Activated CD8-positive, alpha-beta memory T cell treated with anti-CD3 and anti-CD28 coated beads for 24 hours (primary cell): Measurements from ENCODE around the gene SLX9.

Experiments
- DNase-seq: peaks from one replicate; pipeline ENCODE4 v3.0.0-alpha.2; 2020

SLX9 gene

GRCh38 chr21:45009616-45010015 is 69.8 kb downstream of the SLX9 start:
- DNase-seq: no peak

- no peak for DNase-seq
Measured at GRCh38 chr21:45010096-45010495, 70.3 kb downstream of the SLX9 start.

DNA sequence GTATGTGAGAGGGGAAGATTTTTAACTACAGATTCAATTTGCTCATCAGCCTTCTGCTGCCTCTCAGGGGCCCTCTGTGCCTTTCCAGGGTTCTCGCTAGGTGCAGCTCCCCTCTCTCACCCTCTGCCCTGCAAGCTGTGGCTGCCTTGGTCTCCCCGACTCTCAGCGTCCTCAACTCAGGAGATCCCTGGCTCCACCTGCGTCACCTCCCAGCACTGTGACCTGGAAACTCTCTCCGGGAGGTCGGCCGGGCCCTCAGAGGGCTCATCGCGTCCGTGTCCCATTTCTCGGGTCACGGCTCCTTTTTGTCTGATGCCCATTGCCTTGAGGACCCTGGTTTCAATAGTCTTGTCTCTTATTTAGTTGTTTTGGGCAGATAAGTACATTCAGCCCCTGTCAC is 71.0 kb downstream of the SLX9 start:
- DNase-seq: no peak

DNA sequence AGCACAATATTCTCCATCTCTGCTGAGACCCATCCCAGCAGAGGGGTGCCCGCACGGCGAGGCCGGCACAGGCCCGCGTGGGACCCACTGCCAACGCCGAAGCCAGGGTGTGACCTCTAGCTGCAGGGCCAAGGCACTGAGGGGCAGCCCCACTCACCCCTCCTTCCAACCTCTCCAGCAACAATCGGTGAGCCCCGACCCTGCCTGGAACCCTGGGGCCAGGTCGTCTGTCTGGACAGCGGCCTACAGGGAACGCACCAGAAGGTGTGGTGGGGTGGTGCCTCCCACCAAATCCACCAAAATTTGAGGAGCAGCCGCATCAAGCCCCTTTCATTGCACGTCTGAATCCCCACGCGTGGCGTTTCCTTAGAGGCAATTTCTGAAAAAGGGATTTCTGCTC is 71.6 kb downstream of the SLX9 start:
- DNase-seq: no peak

- no peak for DNase-seq
Measured at GRCh38 chr21:45011911-45012661, 72.3 kb downstream of the SLX9 start.

GRCh38 chr21:45012662-45013259 is 72.9 kb downstream of the SLX9 start:
- DNase-seq: no peak

- no peak for DNase-seq
Measured at GRCh38 chr21:45013260-45013841, 73.5 kb downstream of the SLX9 start.

- DNase-seq: no peak
Measured at GRCh38 chr21:45014747-45015468, 75.1 kb downstream of the SLX9 start.

GRCh38 chr21:45015469-45015860 is 75.6 kb downstream of the SLX9 start:
- no peak for DNase-seq

DNA sequence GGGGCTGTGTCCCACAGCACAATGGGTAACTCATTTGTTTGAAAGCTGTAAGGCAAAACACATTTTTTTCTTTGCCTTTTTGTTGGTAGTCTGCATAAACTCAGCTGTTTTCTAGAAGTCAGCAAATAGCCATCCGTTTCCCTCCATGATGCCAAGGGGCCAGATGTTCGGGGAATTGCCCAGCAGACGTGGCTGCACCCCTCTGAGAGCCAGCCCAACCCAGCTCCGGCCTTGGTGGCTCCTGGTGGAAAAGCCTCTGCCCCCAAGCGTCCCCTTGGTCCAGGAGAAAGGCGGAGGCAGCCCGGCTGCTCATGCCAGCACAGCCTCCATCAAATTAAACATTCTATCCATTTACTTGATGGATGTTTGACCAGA is 76.2 kb downstream of the SLX9 start:
- no peak for DNase-seq

DNA sequence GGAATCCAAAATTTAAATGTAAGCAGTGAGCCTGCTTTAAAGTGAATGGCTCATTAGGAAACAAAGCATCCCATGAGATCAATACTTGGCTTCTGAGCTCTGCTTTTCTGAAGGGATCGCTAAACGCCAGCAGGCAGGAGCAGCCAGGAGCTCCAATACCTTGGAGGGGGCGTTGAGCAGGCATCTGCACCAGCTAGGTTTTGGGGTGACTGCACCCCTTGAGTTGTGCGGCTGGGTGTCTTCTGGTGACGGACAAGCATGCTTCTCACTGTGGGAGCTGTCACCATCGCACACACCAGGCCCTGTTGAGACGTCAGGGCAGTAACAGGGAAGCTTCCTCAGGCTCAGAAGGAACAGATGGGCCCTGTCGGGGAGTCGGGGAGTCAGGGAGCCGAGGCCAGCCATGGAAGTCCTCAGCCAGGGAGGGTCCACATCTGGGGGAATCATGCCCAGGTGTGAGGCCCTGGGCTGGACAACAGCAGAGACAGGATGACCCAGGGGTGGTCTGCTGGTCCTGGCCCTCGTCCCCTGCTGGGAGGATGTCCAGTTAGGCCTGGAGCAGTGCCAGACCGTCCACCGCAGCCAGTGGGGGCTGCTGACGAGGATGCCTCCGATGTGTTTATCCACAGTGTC is 76.7 kb downstream of the SLX9 start:
- DNase-seq: no peak

DNA sequence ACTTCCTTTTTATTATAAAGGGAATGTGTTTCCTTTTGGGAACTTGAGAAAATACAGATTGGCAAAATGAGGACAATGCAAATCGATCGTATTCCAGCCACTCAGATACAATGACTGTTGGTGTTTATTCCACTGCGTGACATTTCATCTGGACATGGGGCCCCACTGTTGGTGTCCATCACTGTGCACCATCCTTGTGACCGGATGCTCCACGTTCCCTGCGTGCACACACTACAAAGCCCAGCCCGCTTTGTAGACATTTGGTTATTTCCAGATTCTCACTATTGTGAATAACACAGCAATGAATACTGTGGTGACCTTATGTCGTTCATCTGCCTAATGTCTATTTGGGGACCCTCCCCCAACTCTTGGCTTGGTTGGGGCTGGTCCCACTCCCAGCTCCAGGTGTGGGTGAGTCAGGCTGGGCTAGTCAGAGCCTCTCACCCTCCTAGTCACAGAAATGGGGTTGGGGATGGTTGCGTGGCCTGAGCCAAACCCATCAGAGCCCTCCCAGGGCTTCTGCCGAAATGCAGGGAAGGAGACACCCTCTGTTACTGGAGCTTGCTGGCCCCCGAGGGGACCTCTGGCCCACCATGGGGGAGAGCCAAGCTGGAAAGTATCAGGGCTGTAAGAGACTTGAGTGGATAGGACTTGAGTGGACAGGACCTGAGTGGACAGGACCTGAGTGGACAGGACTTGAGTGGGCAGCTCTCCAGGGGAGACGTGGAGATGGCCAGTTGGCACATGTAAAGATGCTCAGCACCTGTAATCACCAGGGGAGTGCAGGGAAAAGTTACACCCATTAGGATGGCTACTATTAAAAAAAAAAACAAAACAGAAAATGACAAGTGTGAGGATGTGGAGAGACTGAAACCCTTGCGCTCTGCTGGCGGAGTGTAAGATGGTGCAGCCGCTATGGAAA is 77.5 kb downstream of the SLX9 start:
- no peak for DNase-seq

DNA sequence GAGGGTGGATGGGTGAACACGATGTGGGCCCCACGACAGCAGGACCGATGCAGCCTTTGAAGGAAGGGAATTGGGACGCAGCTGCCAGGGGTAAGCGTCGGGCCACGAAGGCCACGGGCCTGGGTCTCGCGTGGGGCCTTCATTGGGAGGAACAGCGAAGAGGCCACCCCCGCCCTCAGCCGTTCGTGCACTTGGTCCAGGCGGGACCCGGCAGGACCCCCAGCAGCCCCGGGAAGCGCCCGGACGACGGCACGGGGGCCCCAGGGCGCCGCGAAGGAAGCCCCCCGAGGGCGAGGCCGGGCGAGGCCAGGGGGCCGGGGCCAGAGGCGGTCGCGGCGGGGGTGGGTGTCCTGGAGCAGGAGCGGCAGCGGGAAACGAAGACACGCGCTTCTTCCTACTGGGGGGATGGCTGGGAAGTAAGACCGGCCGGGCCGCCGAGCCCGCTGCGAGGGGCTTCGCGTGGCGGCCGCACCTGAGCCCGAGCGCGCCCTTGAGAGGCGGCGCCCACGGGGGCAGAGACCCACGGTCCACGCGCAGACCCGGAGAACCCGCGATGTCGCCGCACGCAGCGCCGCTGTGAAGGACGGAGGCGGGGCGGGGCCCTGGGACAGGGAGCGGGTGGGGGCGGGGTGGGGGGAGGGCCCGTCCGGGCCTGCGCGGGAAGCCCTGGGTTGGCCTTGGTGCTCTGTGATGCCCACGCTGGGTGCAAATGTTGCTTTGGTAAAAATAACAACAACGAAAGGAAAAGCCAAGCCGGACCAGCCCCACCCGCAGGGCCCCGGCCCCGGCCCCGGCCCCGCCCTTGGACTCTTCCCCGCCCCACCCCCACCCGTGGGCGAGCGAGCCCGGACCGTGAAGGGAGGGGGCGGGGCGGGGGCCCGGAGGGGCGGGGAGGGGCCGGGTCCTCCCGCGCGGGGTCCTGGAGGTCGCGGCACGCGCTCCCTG is 78.6 kb downstream of the SLX9 start:
- no peak for DNase-seq

- no peak for DNase-seq
Measured at GRCh38 chr21:45019076-45019886, 79.5 kb downstream of the SLX9 start.

GRCh38 chr21:45019887-45020537 is 80.2 kb downstream of the SLX9 start:
- DNase-seq: no peak

DNA sequence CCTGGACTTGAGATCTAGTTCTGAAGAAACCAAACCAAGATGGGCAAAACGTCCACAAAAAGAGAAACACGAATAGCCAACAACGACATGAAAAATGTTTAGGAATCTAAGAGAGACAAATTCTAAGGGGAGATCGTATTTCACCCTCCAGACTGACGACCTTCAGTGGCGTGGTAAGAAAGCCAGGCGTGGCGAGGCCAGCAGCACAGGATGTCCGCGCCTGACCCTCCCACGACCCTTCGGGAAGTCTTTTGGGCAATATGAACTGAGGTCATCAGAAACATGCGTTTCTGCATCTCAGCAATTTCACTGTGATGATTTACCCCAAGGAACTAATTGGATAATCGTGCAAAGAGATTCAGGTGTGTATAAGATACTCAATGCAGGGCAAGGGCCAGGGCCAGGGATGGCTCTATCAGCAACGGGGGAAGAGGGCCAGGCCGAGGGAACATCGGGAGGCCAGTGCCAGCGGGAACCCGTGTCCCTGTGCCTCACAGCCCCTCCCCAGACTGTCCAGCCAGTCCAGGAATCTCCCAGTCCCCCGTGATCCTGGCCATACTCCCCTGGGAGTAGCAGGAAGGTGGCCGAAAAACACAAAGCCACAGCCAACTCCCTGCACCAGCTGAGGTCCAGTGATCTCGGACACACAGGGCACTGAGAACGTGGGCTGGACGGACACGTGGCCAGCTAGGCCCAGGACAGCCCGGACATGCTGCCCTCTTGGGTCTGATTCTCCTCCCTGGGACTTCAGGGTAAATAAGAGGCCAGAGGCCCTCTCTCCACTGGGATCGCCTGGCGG is 81.0 kb downstream of the SLX9 start:
- DNase-seq: no peak

DNA sequence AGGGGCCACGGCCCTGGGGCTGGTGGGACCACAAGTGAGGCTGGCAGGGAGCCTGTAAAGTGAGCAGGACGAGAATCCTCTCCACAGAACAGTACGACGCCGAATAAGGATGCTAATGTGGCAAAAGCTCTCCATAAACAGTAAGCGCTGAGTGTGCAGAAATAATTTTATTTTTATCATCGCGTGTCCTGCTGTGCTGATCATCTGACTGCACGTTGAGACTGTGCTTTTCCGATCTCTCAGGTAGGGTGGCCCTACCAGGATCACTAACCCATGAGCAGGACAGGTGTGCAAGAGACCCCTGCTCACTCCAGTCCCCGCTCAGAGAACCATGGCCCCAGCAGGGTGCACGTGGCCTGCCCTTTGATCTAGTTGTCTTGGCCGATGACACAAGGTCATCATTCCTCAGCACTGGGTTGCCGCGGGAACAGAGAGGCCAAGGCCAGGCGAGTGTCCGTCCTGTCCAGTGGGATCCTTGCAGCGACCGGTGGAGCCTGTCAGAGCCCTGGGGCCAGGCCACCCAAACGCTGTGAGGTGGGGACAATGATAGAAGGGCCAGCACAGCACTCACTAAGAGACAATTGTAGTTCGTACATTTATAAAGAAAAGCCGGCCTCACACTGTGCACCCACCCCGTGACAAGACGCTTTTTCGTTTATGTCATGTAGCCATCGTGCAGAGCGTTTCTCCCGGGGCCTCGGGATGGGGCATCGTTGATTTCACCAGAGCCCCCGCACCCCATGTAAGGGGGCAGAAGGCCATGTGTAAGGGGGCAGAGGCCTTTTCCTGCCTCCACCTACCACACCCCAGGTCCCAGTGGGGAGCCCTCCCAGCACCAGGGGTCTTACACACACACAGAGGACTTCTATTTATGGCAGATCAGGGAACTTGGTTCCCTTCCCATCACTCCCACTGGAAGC is 81.9 kb downstream of the SLX9 start:
- no peak for DNase-seq

- no peak for DNase-seq
Measured at GRCh38 chr21:45022348-45022675, 82.5 kb downstream of the SLX9 start.
